ENCODE measurements around the gene CENPF.
"Not testable (repeated sequence)": the region's sequence is repeated elsewhere in the genome, so short reads cannot be mapped to it uniquely, and the experiment has no call there.

- TF ChIP-seq CTCF, POLR2A (IDR thresholded peaks at IDR 0.05): not testable (repeated sequence)
These were observed 26.9 kb upstream of the CENPF start for GRCh38 chr1:214576120-214576519.
